Measurements from ENCODE around the gene MCTP1.

The MCTP1 gene

DNA sequence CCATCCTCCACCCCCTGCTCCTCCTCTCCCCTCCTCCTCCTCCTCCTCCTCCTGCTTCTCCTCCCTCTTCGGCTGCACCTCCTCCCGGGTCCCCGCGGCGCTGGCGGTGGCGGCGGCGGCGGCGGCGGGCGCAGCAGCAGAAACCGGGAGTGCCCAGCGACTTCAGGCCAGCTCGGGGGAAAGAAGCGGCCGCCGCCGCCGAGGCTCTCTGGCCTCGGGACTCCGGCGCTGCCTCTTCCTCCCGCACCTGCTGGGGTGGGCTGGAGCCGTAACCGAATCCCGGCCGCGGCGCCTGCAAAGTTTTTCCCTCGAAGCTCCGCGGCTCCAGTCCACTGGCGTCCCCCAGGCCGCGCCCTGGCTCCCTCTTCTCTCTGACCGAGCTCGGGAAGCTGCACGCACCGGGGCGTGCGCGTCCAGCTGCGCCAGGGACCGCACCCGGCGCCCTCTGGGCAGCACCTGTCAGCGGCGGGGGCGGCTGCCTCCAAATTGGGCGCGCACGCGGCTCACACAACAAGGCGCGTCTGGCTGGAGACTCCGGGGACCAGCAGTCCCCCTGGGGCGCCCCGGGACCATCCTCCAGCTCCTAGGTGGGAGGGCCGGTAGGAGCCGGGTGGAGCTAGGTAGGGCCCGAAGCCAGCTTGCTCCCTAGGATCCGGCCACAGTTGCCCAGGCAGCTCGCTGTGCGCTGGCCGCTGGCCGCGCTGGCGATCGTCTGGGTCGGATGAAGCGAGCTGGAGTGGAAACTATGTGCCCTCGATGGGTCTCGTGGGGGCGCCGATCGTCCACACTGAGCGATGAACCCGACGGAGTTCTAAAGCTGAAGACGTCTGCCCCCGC, at the start of gene MCTP1:
Gene MCTP1, minus strand, starts transcription at position 523 of the 837 bp plus-strand sequence.
- no peak for DNase-seq (ENCODE audit: low read depth)

GRCh38 chr5:95332158-95332557, 47.3 kb upstream of the MCTP1 start:
- no peak for DNase-seq (ENCODE audit: low read depth)

DNA sequence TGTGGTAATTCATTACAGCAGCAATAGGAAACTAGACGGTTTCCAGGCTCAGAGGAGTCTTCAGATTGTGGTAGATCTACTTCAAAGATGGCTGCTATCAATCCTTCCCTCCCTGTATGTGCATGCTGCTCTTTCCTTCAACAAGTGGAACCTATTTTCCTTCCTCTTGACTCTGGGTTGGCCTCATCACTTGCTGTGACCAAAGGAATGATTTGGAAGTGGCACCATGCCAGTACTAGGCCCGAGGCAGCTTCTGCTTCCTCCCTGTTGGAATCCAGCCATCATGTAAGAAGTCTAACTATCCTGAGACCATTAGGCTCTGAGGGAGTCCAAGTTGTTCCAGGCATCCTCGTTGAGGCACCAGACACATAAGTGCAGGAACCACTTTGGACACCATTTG, 46.5 kb upstream of the MCTP1 start:
- no peak for DNase-seq (ENCODE audit: low read depth)

DNA sequence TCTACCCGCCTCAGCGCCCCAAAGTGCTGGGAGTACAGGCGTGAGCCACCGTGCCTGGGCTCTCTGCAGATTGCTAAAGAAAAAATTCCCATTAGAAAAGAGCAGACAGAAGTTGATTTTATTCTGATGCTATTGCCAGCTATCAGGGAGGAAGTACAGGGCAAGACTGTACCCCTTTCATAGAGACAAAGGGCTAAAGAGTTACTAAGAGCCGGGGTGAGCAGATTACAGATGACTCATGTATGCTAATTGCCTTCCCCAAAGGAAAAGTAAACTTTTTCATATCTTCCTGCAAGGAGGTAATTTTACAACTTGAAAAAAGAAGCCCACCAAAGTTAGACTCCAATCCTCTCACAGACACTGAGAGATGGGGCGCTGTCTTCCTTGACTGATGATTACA, 42.3 kb upstream of the MCTP1 start:
- DNase-seq (ENCODE audit: low read depth) = no peak

GRCh38 chr5:95317687-95318086, 32.8 kb upstream of the MCTP1 start:
- DNase-seq (ENCODE audit: low read depth) = no peak

- no peak for DNase-seq (ENCODE audit: low read depth)
These were observed 32.2 kb upstream of the MCTP1 start for GRCh38 chr5:95317085-95317484.

DNA sequence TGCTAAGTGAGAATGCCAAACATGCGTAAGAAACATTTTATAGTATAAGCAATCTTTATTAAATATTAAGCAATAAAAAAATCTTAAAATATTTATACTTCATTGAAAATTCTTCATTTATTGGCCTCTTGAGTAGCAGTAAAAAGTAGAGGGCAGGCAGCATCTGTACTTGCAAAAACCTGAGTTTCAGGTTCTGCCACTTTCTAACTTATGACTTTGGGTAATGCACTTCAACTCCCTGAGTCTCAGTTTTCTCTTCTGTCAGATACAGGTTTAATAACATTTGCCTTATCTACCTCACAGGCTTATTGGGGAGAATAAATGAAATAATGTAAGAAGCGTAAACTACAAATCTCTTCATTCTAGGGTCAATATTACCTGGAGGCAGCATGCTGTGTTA, 19.8 kb upstream of the MCTP1 start:
- DNase-seq (ENCODE audit: low read depth) = no peak

GRCh38 chr5:95298651-95299050, 13.8 kb upstream of the MCTP1 start:
- no peak for DNase-seq (ENCODE audit: low read depth)

DNA sequence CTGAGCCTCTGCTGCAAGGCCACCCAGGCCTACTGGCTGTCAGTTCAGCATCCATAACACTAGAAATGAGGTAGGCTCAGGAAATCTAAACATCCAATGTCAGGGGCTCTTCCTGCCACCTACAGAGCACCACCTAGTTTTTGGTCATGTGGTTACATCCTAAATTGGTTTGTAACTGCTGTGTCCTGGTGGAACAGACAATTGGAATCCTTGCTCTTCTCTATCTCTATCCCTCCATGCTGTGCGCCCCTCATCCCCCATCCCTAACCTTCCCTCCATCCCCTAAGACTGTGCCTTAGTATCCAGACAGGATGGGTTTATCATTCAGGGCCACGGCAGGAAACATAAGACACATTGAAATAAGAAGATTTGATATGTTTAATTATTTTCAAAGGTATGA, 11.4 kb upstream of the MCTP1 start:
- DNase-seq (ENCODE audit: low read depth) = no peak

DNA sequence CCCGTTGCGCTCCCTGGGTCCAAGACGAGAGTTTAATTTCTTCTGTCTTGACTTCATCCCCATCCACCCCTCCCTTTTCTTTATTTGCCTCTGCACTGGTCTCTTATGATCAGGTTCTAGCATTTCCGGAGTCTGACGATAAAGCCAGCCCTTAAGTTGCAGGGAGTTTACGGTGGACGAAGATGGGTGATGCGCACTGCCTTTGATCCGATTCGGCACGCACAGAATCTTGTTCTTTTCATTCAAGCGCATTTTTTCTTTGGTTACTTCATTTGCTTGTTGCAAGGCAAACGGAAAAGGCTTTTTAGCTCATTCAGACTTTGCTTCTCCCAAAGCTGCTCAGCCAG, 488 bp upstream of the MCTP1 start:
- no peak for DNase-seq (ENCODE audit: low read depth)

DNA sequence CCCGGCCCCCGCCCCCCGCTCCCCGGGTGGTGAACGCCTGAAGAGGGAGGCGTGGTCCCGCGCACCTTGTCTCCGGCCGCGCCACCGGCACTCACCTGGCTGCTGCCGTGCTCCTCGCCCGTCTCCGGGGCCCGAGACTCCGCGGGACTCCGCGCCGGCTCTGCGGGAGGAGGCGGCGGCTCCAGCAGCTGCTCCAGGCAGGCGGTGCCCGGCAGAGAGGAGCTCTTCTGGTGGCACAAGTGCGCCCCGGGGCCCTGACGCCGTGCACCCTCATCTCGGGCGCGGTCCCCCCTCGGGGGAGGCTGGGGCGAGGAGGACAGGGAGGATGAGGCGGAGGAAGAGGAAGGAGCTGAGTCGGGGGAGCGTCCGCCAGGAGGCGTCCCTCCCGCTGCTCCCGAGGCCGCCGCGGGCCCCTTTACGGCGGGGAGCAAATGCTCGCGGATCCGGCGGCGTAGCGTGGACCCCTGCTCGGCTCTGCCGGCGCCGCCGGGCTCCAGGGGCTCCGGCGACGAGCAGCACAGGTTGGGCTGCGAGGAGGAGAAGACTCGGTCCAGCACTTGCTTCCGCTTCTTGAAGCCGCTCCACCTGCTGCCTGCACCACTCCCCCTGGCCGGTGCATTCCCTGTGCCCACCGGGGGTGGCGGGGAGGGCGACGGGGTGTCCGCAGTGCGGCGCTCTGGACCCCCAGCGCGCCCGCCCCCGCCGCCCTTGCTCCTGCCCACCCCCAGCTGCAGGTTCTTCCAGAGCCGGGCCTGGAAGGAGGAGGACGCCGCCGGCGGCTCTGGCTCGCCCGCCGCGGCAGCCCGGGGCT, 928 bp downstream of the MCTP1 start:
- DNase-seq (ENCODE audit: low read depth) = no peak

- DNase-seq (ENCODE audit: low read depth) = no peak
These were observed 1.8 kb downstream of the MCTP1 start for GRCh38 chr5:95283022-95283615.

- no peak for DNase-seq (ENCODE audit: low read depth)
These were observed 3.7 kb downstream of the MCTP1 start for GRCh38 chr5:95281226-95281625.

DNA sequence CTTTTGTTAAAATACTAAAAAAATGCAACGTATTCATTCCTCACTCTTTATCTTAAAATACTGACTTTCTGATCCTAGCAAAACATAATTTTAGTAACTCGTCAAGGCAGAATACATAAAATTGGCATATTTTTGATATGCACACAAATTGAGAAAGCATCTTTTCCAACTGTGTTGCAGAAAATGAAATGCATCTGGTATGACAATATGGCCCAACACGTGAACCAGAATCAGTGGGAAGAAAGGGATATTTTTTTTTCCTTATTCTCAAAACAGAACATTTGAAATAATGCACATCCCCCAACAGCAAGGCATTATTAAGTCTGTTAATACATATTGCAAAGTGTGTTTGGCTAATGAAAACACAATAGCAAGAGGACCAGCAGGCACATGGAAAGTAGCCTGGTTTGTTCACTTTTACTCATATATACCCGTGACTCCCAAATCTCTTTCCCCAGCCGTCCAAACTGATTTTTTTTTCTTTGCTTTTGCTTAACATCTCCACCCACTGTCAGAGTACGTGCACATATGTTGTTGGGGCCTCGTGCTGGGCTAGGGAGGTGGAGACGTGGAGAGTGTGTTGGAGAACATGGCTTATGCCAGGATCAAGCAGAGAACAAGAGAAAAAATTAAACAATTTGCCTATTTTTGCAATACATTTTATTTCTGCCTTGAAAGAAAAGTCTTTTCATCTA, 4.3 kb downstream of the MCTP1 start:
- no peak for DNase-seq (ENCODE audit: low read depth)

DNA sequence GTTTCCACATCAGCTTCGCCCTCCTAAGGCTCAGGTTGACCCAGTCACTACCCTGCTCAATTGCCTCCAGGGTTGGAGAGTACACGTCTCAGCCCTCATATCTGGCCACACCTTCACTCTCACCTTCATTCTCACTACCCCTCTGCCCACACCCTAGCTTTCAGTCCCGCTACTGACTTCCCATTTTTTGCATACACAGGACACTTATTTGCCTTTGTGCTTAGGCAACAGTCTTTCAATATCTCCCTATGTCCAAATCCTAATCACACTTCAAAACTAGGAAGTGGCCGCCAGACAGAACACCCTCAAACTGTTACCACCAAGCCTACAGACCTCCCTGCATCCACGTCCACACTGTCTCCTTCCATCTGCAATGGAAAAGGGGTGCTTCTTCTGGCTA, 10.9 kb downstream of the MCTP1 start:
- no peak for DNase-seq (ENCODE audit: low read depth)

DNA sequence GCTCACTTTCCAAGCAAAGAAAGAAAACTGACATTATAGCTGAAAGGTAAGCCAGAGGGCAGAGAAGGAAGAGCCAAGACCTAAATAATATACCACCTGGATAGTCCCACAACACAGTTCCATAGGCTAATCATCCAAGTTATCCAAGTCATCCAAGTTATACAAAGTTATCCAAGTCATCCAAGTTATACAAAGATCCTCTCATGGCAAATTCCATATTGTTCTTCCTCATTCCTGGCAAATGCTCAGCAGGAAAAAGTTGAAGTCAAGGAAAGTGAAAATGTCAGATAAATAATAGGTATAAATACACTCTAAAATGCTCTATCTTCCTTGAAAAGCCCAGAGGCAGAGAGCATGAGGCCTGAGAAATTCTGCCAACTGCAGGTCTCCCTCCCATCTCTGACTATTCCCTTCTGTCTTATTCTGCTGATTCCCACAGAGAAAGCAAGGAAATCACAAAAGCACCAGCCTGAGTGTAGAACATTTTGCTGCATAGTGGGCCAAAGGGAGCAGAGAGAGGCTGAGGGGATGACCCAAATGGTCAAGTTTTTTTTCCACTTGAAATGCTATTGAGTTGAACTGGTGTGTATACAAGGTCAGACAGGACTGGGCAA, 12.5 kb downstream of the MCTP1 start:
- DNase-seq (ENCODE audit: low read depth) = no peak

DNA sequence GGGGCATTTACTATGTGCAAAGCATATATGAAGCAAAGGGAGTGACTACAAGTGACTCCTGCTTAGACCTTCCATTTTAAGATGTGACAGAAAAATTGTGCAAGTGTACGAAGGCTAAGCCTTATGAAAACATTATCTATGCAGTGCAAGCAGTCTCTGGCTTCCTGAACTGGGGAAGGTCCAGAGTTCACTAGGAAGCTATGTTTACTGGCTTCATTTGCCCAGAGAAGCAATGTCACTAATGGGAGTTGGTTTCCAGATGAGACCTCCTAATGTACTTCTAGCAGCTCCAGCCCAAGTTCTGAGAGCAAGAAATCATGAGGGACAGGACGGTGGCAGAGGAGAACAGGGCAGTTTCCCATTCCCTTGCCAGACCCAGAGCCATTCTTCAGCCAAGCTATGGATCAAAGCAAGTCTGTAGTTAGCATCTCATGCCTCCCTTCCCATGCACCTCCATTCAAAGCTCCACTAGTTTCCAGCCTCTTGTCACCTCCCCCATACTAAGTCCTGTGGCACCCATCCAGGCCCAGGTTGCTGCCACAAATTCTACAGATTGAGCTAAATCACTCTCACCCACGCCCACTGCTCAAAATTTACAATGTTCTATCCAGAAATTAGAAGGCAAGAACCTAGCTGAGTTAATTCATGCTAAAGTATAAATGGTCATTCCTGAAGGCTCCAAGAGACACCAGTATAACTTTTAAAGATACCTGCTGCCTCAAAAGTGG, 21.8 kb downstream of the MCTP1 start:
- no peak for DNase-seq (ENCODE audit: low read depth)

GRCh38 chr5:95261437-95262175, 23.3 kb downstream of the MCTP1 start:
- DNase-seq (ENCODE audit: low read depth) = no peak

GRCh38 chr5:95256991-95257390, 27.9 kb downstream of the MCTP1 start:
- DNase-seq (ENCODE audit: low read depth) = no peak

DNA sequence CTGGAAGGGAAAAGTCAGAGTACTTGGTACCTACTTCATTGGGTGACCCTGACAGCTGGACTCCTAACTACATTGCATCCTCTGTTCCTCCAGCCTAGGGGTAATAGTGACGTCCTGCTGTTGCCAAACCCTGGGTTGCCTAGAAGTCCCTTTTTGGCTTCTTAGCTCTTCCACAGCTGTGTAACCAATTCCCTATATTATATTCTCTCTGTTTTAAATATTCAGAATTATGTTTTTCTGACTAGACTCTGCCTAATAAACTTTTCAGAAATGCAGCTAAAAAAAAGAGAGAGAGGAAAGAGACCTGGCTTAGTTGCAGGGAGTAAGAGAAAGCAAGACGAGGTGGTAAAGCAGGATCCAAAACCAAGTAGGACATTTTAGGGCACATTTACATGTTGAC, 28.4 kb downstream of the MCTP1 start:
- DNase-seq (ENCODE audit: low read depth) = no peak

GRCh38 chr5:95252801-95253200, 32.1 kb downstream of the MCTP1 start:
- no peak for DNase-seq (ENCODE audit: low read depth)

All from activated T-helper 9 cell treated with anti-CD3 and anti-CD28 coated beads, Interleukin-2, amount 50 U/mL, for 16 hours (primary cell).